GM21619 (cell line): ENCODE results near the gene TBX1.

Source experiments
- ATAC-seq: cut with Tn5 transposase; IDR thresholded peaks from one replicate; pipeline ENCODE4 v1.9.1; 2021; ENCODE audit not compliant: unreplicated experiment

Gene TBX1

DNA sequence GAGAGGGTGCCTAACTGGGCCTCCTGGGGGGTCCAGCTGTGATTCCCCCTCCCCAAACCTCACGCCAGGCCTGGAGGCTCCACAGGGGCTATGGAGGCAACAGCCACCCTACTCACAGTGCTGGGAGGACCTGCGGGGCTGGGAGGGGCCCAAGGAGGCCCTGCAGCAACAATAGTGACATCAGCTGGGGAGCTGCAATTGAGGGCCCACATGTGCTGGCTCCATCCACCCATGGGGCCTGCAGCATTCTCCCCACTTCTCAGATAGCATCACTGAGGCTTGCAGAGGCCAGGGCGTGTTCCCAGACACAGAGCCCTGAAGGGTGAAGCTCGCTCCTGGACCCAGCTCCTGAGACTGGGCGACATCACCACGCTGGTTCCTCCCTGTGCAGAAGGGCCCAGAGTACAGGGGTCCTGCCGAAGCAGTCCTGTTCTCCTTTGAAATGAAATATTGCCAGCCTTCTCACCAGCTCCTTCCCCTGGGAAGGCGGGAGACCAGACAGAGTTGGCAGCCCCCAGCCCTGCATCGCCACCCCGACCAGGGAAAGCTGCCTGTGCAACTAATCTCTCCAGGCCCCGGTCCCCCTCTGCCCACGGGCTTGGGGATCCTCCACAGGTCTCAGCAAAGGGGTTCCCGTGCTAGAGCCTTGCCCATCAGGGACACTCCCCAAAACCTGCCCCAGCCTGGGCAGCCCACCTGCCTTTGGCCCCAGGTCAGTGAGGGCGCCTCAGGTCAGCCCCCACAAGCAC, 8.9 kb upstream of the TBX1 start:
- no peak for ATAC-seq

DNA sequence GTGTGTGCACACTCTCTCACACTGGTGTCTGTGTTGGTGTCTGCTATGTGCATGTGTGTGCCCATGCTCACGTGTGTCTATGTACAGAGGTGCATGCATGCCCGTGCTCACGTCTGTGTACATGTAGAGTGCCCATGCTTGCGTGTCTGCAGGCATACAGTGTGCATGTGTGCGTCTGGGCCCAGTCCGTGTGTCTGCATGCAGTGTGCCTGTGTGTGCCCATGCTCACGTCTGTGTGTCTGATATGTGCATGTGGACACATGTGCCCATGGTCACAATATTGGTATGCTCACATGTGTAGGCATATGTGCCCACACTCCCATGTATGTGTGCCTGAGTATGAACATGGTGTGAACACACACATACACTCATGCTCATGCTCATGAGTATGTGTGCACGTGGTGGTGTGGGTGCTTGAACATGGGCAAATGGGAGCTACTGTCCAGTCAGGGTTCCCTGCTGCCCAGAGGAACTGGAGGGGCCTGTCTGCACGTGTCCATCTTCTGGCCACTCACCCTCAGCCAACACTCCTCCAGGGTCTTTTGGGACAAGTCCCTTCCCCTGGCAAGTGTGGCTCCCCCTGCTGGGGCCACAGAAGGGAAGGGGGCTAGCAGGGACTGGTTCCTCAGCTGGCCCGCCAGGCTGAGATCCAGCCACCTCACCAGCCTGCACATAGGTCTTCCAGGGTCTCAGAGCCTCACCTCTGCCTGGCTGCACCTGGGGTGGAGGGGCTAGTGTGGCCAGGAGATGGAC, 7.3 kb upstream of the TBX1 start:
- no peak for ATAC-seq

DNA sequence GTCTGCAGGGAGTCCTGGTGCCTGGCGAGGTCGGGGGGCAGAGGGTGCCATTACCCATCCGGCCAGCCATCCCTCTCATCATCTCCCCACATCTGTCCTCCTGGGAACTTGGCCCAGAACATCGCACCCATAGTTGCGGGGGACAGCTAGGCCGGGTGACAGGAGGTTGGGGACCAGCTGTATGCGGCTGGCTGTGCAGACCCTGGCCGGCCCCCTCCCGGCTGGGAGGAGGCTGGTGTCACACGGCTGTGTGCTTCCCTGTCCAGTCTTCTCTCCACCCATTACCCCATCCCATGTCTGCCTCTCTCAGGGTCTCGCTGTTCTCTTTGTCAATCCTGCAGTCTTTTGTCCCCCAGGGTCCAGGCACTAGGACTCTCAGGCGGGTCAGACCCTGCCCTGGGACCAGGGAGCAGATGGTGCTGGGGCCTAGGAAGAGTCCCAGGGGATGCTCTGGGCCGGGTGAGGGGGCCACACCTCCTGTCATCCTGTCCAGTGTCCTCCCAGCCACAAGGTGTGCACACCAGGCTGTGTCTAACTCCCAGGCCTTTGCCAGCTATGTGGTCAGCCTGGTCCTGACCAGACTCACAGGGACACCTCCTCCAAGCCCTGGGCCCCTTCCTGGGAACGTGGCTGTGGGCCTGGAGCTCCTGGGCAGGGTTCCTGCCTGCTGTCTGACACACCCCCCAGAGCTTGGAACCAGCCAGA, 6.4 kb upstream of the TBX1 start:
- no peak for ATAC-seq

DNA sequence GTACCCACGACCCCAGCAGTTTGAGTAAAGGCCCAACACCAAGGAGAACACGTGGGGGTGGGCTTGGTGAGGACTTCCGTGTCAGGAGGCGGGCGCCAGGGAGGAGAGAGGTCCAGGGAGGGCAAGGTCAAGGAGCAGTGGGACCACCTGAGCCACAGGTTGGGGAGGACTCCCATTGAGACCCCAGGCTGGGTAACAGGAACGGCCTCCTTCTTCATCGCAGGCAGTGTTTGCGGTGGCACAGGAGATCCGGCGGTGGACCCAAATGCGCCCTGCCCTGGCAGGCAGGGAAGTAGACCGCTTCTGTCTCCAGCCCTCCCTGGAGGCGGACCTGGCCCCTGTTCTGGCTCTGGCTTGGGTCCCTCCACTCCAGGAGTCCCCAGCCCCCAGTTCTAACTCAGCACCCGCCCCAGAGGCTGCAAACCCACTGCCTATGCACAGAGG, 5.9 kb upstream of the TBX1 start:
- ATAC-seq: no peak

DNA sequence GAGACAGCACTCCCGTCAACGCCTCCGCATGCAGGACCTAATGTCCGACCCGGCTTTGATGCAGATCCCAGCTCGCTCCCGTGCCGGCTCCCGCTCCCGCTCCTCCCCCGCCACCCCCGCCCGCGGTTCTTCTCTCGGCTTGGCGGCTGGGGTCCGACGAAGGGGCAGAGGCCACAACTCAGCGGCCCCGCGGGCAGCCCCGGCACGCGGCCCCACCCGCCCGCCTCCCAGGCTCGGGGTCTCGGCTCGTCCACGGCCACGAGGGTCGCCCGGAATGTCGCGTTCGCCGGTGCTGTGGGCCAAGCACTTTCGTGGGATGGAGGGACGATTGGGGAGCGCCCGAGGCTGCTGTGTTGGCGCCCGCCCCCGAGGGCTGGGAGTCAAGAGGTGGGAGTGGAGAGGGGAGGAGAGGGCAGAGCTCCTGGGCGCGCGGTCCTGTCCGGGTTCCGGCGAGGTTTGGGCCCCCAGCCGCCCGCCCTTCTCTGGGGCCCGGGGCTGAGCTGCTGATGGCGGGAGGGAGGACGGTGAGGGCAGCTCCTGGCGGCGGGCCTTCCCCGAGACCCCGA, 5.3 kb upstream of the TBX1 start:
- ATAC-seq: no peak

DNA sequence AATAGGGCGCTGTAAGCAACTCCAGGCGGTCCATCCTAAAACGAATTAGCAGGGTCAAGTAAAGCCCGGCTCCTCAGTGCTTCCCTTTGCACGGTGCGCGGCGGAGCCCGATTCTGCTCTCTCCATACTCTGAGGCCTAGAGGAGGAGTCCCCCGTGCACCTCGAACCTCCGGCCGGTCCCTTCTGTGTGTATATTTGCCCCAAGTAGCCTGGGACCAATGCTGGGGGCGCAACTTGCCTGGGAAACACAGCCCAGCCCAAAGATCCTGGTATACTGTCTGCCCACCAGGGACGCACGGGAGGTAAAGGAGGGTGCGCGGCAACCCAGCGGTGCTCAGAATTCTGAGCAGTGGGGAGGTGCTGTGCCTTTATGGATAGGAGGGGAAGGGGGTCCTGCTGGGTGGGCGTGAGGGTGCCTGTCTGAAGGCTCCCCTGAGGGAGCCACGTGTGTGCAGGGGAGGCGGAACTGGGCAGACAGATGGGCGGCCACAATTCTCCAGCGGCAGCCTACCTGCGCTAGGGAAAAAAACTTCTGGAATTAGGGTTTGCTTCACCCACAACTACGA, 4.8 kb upstream of the TBX1 start:
- ATAC-seq: no peak

DNA sequence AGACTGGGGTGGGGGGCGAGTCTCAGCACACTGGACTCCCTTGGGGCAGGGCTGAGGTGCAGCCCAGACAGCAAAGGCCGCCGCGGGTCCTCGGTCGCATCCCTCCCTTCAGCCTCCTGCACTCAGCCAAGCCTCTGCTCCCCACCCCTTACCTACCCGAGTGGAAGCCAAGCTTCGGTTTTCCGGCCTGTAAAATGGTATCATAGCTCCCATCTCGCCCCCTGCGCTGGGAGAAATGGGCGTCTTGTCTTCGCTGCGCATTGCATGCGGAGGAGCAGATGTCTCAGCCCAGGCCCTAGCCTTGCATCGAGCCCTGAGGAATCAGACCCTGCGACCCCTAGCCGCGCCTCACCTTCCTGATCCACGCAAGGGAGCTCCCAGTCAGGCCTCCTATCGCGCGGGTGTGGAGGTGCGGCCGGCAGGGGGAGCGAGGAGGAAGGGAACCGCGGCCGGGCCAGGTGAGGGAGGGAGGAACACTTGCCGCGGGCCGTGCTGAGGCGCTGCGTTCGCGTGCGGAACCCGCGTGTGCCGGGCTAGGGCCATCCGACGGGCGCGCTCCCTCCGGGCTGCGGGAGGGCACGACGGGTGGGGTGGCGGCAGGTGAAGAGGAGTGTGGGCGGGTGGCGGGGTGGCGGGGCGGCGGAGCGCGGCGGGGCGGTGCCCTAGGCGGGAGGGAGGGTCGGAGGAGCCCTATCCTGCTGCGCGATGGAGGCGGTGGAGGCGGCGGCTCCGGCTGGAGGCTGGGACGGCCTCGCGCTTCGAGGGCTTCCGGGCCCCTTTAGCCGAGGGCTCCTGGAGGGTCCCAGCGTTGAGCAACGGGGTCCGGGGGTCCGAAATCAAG, 4.1 kb upstream of the TBX1 start:
- ATAC-seq: no peak

DNA sequence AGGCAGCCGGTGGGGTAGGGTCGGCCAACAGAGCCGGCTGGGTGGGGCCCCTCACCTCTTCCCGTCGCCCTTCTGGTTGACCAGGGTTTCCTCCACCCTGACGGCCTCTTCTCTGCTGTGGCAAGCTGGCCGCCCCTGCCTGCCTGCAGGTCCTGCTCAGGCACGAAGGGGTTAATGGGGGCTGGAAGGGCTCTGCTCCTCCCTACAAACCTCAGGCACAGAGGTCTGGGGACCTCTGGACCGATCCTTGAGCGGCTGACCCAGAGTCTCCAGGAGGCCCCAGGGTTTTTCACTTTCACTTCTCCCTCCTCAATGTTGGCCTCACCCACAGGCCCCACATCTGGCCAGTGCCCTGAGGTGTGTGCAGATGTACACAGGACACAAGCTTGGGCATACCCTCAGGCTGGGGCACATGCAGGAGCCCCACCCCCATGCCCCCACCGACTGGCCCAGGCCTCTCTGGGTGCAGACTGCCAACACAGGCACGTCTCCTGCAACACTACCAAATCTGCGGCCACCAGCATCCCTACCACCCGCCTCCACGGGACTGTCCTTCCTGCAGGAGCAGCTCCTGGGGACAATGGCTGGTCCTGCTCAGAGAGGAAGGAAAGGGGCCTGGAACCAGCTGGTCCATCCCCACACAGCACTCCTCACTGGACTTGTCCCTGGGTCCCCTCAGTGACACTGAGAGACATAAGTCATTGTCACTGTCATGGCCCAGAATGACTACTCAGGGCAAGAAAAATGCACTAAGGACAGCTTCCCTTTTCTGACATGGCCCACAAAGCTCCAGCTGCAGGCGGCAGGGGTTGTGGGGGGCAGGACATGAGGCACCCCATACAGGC, 3.2 kb upstream of the TBX1 start:
- no peak for ATAC-seq

DNA sequence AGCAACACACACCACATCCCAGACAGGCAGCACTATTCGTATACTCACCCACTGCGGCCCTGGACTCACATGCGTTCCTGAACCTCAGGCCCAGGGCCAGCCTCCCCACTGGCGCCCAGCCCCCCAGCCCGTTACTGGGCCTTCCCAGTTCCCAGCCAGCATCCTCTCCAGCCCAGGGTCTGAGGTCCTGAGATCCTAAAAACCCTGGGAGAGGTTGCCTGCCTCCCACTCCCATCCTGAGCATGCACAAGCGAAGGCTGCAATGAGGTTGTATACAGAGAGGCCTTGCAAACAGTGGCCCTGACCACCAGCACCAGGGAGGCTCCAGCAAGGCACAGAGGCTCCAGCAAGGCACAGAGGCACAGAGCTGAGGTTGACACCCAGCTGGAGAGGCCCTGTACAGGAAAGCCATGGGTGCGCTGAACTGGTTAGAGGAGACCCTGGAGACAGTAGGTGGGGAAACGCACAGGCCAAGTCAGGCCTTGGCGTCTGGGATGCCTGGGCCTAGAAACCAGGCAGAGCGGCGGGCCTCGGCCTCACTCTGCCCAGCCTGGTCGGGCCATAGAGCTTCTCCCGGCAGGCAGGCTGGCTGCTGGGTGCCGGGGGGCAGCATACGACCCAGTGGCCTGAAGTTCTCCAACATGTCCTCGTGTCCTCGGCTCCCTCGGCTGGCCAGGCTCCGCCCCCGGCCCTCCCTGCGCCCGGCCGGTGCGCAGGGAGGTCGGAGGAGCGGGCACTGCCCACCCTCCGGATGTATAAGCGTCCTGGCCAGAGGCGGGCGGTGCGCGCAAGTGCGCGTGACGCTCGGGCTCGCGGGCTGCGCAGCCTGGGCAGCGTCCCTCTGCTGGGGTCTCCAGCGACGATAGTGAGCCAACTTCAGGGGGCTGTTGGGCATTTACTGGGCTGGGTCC, 2.3 kb upstream of the TBX1 start:
- ATAC-seq: no peak

DNA sequence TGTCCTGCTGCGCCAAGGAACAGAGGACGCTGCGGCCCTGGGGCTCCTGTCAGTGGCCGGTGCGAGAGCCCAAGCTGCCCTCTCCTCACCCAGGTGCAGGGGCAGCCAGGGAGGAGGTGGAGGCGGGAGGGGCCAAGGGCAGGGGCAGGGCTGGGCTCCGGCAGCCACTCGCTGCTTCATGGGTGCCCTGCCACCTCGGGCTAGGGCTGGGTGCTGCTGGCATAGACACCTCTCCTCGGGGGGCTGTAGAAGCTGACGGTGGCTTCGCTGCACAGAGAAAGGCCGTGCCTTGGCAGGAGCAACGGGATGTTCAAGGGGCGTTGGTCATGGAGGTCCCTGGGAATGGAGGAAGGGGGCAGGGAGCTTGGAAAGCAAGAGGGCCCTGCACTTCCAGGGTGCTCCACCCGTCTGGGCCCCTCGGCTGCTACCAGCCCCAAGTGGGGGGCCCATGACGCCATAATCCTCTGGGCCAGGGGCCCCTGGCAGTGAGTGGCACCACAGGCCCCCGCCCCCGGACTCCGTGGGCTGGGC, 1.6 kb upstream of the TBX1 start:
- ATAC-seq: no peak

DNA sequence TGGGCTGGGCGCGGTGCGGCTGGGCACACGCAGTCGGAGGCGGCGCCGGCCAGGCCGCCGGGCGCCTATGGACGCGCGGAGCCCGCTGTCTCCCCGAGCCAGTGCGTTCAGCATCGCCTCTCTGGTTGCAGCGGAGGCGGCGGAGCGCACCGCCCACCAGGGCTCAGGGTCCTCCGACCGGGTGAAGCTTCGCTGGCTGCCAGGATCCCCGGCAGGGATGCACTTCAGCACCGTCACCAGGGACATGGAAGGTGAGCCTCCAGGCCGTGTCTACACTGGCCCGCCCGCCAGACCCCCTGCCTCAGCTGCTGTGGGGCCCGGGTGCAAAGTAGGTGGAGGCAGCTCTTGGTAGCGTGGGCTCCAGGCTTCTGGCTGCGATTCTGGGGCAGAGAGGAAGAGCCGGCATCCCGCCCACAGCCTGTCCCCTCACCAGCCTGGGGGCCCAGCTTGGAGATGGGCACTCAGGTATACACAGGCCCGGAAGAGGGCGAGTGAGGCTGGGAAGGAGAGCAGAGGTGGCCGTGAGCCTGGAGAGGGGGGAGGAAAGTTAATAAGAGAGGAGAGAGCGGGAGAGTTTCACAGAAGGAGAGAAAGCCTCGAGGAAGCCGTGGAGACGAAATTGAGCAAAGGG, 1.0 kb upstream of the TBX1 start:
- no peak for ATAC-seq

DNA sequence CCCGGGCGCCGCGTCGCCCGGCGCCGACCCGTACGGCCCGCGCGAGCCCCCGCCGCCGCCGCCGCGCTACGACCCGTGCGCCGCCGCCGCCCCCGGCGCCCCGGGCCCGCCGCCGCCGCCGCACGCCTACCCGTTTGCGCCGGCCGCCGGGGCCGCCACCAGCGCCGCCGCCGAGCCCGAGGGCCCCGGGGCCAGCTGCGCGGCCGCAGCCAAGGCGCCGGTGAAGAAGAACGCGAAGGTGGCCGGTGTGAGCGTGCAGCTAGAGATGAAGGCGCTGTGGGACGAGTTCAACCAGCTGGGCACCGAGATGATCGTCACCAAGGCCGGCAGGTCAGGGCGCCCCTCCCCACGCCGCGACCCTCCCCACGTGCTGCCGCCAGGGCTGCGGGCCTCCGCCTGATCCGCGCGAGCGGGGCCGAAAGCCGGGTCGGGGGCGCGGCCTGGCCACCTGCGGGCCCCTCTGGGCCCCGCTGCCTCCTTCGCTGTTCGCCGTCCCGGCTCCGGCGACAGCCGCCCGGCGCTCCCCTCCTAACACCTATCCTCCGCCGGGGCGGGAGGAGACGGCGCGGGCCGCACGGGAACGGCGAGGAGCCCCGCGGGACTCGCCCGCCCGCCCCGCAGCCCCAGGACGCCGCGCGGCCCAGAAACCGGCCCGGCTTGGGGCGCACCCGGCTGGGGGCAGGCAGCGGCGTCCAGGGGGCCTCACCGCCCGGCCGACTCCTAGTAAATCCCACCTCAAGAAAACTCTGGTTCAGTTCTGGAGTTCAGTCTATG, 560 bp downstream of the TBX1 start:
- no peak for ATAC-seq

DNA sequence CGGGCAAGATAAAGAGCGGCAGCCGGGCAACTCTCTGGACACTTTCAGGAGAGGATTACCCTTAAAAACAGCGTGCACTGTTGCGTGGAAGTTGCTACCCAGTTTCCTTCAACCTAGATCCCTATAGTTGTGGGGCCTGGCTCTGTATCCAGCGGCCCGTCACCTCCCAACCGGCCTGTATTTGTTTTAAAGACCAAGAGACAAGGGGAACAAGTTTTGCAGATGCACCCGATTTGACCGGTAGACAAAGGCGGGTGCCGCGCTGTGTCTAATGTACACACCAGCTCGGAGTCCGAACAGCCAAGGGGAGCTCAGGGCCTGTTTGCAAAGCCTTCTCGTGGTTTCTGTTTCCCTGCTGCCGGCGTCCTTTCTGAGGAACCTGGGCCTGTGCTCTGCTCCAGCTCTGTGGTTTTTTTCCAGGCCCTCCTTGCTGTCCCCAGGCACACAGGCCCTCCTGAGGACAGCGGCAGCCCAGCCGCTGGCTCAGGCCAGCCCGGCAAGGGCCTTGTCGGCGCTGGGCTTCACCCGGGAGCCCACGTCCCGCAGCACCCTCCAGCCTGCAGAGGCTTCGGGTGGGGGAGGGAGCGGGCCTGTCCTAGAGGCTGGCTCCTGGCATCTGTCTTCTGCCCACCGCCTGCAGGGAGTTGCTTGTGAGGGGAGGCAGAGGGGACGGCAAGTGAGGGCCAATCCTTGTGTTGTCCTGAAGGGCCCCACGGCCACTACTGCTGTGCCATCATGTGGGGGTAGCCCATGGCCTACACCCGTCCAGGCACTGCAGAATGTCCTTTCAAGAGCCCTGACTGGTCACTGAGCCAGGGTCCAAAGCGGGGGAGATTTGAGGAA, 1.4 kb downstream of the TBX1 start:
- ATAC-seq: no peak

DNA sequence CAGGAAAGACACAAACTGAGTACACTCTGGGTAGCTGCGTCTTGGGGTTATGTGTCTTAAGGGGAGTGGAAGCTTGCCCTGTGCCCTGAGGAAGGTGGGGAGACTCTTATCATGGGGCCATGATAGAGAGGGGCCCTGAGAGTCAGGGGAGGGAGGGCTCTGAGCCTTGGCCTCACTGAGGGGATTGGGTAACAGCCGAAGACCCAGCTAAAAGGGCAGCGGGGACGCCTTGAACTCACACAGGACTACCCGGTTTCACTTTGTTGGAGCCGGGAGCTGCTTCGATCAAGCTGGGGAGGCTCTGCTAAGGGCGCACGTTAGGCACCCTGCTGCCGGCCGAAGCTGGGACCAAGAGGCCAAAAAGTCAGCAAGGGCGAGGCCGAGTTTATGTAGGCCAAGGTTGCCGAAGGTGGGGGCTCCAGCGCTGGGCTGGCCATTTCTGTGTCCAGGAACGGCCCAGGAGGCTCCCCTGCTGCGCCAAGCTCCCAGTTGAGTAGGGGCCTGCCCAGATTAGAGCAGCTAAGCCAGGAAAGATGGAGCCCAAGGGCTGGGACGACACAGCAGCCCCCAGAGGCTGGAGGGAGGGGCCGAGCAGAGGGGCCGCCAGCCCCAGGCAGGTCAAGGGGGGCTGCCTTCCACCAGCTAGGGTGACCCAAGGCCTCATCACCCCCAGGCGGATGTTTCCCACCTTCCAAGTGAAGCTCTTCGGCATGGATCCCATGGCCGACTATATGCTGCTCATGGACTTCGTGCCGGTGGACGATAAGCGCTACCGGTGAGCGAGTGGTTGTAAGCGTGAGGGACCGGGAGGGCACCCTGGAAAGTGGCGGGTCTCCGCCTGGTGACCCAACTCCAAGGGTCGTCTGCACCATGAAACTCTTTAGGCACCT, 2.2 kb downstream of the TBX1 start:
- no peak for ATAC-seq
